Neural progenitor cell (in vitro differentiated cells): ENCODE results near the gene LACTB. TPM values are rescaled to one million over a fixed set of nuclear protein-coding genes. Genes with fewer than 3 reads are reported as not detected.
A peak's percentile ranks its signal among the peaks of the same experiment; 100 is the strongest.

Source experiments
- DNase-seq: peaks from one replicate; pipeline ENCODE4 v3.0.0-alpha.2; 2016; ENCODE audit warnings: low spot score
- H2AFZ ChIP-seq: fragments of 200-600 bp; sonication (generic); replicated peaks from 2 replicates; pipeline ENCODE4 v1.6.1; 2016; ENCODE audit warnings: antibody characterized with exemption
- H3F3A ChIP-seq: fragments of 200-600 bp; sonication (generic); 2 replicates; pipeline ENCODE4 v1.6.1; 2016; ENCODE audit warnings: antibody characterized with exemption, low read depth
- H3K27ac ChIP-seq: fragments of 200-600 bp; sonication (generic); 2 replicates; pipeline ENCODE4 v1.5.1; 2016; ENCODE audit warnings: mild to moderate bottlenecking
- H3K27me3 ChIP-seq: fragments of 200-600 bp; sonication (generic); 2 replicates; pipeline ENCODE4 v1.6.1; 2016; ENCODE audit warnings: mild to moderate bottlenecking, moderate library complexity
- H3K36me3 ChIP-seq: fragments of 200-600 bp; sonication (generic); 2 replicates; pipeline ENCODE4 v1.5.1; 2016
- H3K4me1 ChIP-seq: fragments of 200-600 bp; sonication (generic); 2 replicates; pipeline ENCODE4 v1.6.1; 2016; ENCODE audit warnings: mixed run types
- H3K4me2 ChIP-seq: fragments of 200-600 bp; sonication (generic); 2 replicates; pipeline ENCODE4 v1.6.1; 2016
- H3K4me3 ChIP-seq: fragments of 200-600 bp; sonication (generic); 2 replicates; pipeline ENCODE4 v1.5.1; 2016
- H3K79me2 ChIP-seq: fragments of 200-600 bp; sonication (generic); 2 replicates; pipeline ENCODE4 v1.6.1; 2016; ENCODE audit warnings: low read depth
- H3K9ac ChIP-seq: fragments of 200-600 bp; sonication (generic); 2 replicates; pipeline ENCODE4 v1.6.1; 2016
- H3K9me3 ChIP-seq: fragments of 200-600 bp; sonication (generic); 2 replicates; pipeline ENCODE4 v1.5.1; 2016; ENCODE audit warnings: low read depth
- H4K20me1 ChIP-seq: fragments of 200-600 bp; sonication (generic); 2 replicates; pipeline ENCODE4 v1.6.1; 2016; ENCODE audit warnings: low read depth
- H3K27ac Mint-ChIP-seq: 3 replicates; pipeline ENCODE4 v1.8.0; 2021; ENCODE audit warnings: mixed read lengths
- H3K27me3 Mint-ChIP-seq: 2 replicates; pipeline ENCODE4 v1.8.0; 2022; ENCODE audit warnings: low read depth, mild to moderate bottlenecking, inconsistent platforms, moderate library complexity, mixed read lengths; ENCODE audit not compliant: insufficient read depth
- H3K36me3 Mint-ChIP-seq: 3 replicates; pipeline ENCODE4 v1.8.0; 2021; ENCODE audit warnings: mixed read lengths
- H3K4me1 Mint-ChIP-seq: 3 replicates; pipeline ENCODE4 v1.8.0; 2021; ENCODE audit warnings: mixed read lengths
- H3K4me3 Mint-ChIP-seq: 3 replicates; pipeline ENCODE4 v1.8.0; 2021; ENCODE audit warnings: mild to moderate bottlenecking, moderate library complexity, mixed read lengths
- H3K9me3 Mint-ChIP-seq: 3 replicates; pipeline ENCODE4 v1.8.0; 2020; ENCODE audit warnings: mixed read lengths
- CTCF ChIP-seq: fragments of 200-600 bp; sonication (generic); IDR thresholded peaks from 2 replicates; pipeline ENCODE4 v1.5.1; 2017; ENCODE audit warnings: antibody characterized with exemption, mild to moderate bottlenecking
- EZH2 ChIP-seq: fragments of 200-600 bp; sonication (generic); IDR thresholded peaks from 2 replicates; pipeline ENCODE4 v1.6.1; 2017; ENCODE audit warnings: antibody characterized with exemption, mild to moderate bottlenecking, moderate library complexity
- EZH2phosphoT487 ChIP-seq: fragments of 200-600 bp; sonication (generic); IDR thresholded peaks from 2 replicates; pipeline ENCODE4 v1.6.1; 2017; ENCODE audit warnings: antibody characterized with exemption
- total RNA-seq: library from RNA; depleted of rRNA; stranded (reverse); fragments of >200 nt; gene quantifications from 2 replicates; pipeline ENCODE4 v1.2.3, GENCODE V29; 2015; ENCODE audit warnings: low replicate concordance

LACTB gene
- total RNA-seq, 1 donor from 2014 or later = 3.6 TPM

- Histone ChIP-seq H3K9me3 (no peaks in the 10 kb centered on the region), H3K9ac (no peak overlapping the region)
- peaks cover 36% of the 10 kb centered on the region for H3K4me1 Mint-ChIP-seq
Observed at GRCh38 chr15:63080634-63081250, 40.9 kb upstream of the LACTB start.

GRCh38 chr15:63082366-63082765 lies 39.3 kb upstream of the LACTB start:
- no peaks in the 10 kb centered on the region for H3K9me3 ChIP-seq
- DNase-seq = no peak
- no peaks in the 10 kb centered on the region for H3K79me2 ChIP-seq
- no peak overlapping the region for H3K9ac ChIP-seq
- Mint-ChIP-seq H3K9me3 (no peaks in the 10 kb centered on the region), H3K4me1 (peaks cover 30% of the 10 kb centered on the region), H3K4me3 (no peak overlapping the region), H3K27me3 (peaks cover 15% of the 10 kb centered on the region), H3K36me3 (no peaks in the 10 kb centered on the region), H3K27ac (no peak overlapping the region)
- H3K4me1 ChIP-seq = peaks cover 32% of the 10 kb centered on the region
- H3K4me2 ChIP-seq = no peak overlapping the region
- H4K20me1 ChIP-seq = no peaks in the 10 kb centered on the region
- no peak overlapping the region for H2AFZ ChIP-seq
- H3K27ac ChIP-seq = no peak overlapping the region
- H3K27me3 ChIP-seq = no peaks in the 10 kb centered on the region
- no peaks in the 10 kb centered on the region for H3K36me3 ChIP-seq
- H3F3A ChIP-seq = peaks cover 16% of the 10 kb centered on the region
- H3K4me3 ChIP-seq = no peak overlapping the region
- TF ChIP-seq EZH2 = no peak
- TF ChIP-seq CTCF = no peak
- no peak for TF ChIP-seq EZH2phosphoT487

More at GRCh38 chr15:63080634-63081250, 40.9 kb upstream of the LACTB start:
- Mint-ChIP-seq H3K27me3 (peaks cover 15% of the 10 kb centered on the region), H3K9me3 (no peaks in the 10 kb centered on the region), H3K4me3 (no peak overlapping the region), H3K36me3 (no peaks in the 10 kb centered on the region), H3K27ac (no peak overlapping the region)
- Histone ChIP-seq H3K27me3 (no peaks in the 10 kb centered on the region), H3K79me2 (no peaks in the 10 kb centered on the region), H3K4me3 (no peak overlapping the region), H2AFZ (no peak overlapping the region), H4K20me1 (no peaks in the 10 kb centered on the region), H3K4me2 (no peak overlapping the region), H3K4me1 (peaks cover 37% of the 10 kb centered on the region), H3F3A (peaks cover 22% of the 10 kb centered on the region), H3K36me3 (no peaks in the 10 kb centered on the region), H3K27ac (no peak overlapping the region)
- TF ChIP-seq EZH2phosphoT487 = no peak
- no peak for TF ChIP-seq CTCF
- no peak for TF ChIP-seq EZH2
- no peak for DNase-seq

GRCh38 chr15:63083044-63083443 lies 38.6 kb upstream of the LACTB start:
- H3K4me3 Mint-ChIP-seq = no peak overlapping the region
- H3K27ac Mint-ChIP-seq = no peak overlapping the region
- H3K27ac ChIP-seq = no peak overlapping the region

More at GRCh38 chr15:63083044-63083443, 38.6 kb upstream of the LACTB start:
- H3K4me2 ChIP-seq = no peak overlapping the region
- Mint-ChIP-seq H3K27me3 (peaks cover 13% of the 10 kb centered on the region), H3K4me1 (peaks cover 24% of the 10 kb centered on the region), H3K9me3 (no peaks in the 10 kb centered on the region), H3K36me3 (no peaks in the 10 kb centered on the region)
- H4K20me1 ChIP-seq = no peaks in the 10 kb centered on the region
- H3K4me1 ChIP-seq = peaks cover 26% of the 10 kb centered on the region
- H3K9me3 ChIP-seq = no peaks in the 10 kb centered on the region
- no peak for TF ChIP-seq CTCF
- TF ChIP-seq EZH2 = no peak
- no peak for TF ChIP-seq EZH2phosphoT487
- DNase-seq = no peak
- H3K27me3 ChIP-seq = no peaks in the 10 kb centered on the region
- peak overlapping the region; percentile 30 for H2AFZ ChIP-seq
- H3K36me3 ChIP-seq = no peaks in the 10 kb centered on the region
- peaks cover 15% of the 10 kb centered on the region for H3F3A ChIP-seq
- no peak overlapping the region for H3K4me3 ChIP-seq
- no peaks in the 10 kb centered on the region for H3K79me2 ChIP-seq
- no peak overlapping the region for H3K9ac ChIP-seq
